H1 (cell line): Measurements from ENCODE around the gene HRCT1. TPM values are rescaled to one million over a fixed set of nuclear protein-coding genes. Genes with fewer than 3 reads are reported as not detected.
A peak's percentile ranks its signal among the peaks of the same experiment; 100 is the strongest.

Experiments
- CTCF ChIA-PET: fragments of 300-600 bp; sonication (Branson Sonifier 250); formaldehyde crosslinking; loops from one replicate; lab custom pipeline; 2021; ENCODE audit not compliant: partially characterized antibody; lab: Charles Lee
- POLR2A ChIA-PET: fragments of 300-600 bp; sonication (Branson Sonifier 250); formaldehyde crosslinking; loops from one replicate; lab custom pipeline; 2021; ENCODE audit warnings: inconsistent platforms; ENCODE audit not compliant: partially characterized antibody; lab: Charles Lee
- DNase-seq, 2 experiments: peaks; one replicate each; pipeline versions ENCODE4 v3.0.0 to v3.0.0-alpha.2; 2010 to 2022; ENCODE audit warnings: low spot score in 2 of 2, low read depth in 1 of 2, mixed read lengths in 1 of 2
- FAIRE-seq: peaks from 2 replicates; lab custom pipeline; 2011; peaks lifted over from hg19 to GRCh38; lab: Jason Lieb, UNC
- H2AFZ ChIP-seq: 2 replicates; pipeline ENCODE4 v1.8.1; 2012; ENCODE audit warnings: low read length, inconsistent platforms
- H2AK5ac ChIP-seq: 2 replicates; pipeline ENCODE4 v1.6.1; 2013; ENCODE audit warnings: low read depth, low read length
- H2BK120ac ChIP-seq: replicated peaks from 2 replicates; pipeline ENCODE3; 2013; ENCODE audit warnings: low read depth, low read length, inconsistent platforms
- H2BK12ac ChIP-seq: 2 replicates; pipeline ENCODE4 v1.6.1; 2013; ENCODE audit warnings: low read depth, low read length
- H2BK15ac ChIP-seq: 2 replicates; pipeline ENCODE4 v1.6.1; 2013; ENCODE audit warnings: low read length
- H2BK20ac ChIP-seq: 2 replicates; pipeline ENCODE4 v1.6.1; 2013; ENCODE audit warnings: low read length
- H2BK5ac ChIP-seq: 2 replicates; pipeline ENCODE4 v1.6.1; 2013; ENCODE audit warnings: low read depth, low read length
- H3K14ac ChIP-seq: 2 replicates; pipeline ENCODE4 v1.6.1; 2013; ENCODE audit warnings: inconsistent platforms; ENCODE audit not compliant: insufficient read length
- H3K18ac ChIP-seq: 2 replicates; pipeline ENCODE4 v1.6.1; 2013; ENCODE audit warnings: low read length; ENCODE audit errors: extremely low read depth
- H3K23ac ChIP-seq: 2 replicates; pipeline ENCODE4 v1.6.1; 2013; ENCODE audit warnings: inconsistent platforms; ENCODE audit not compliant: insufficient read length
- H3K23me2 ChIP-seq: 2 replicates; pipeline ENCODE4 v1.6.1; 2013; ENCODE audit warnings: low read depth, low read length
- H3K27ac ChIP-seq: 2 replicates; pipeline ENCODE4 v1.6.1; 2011; ENCODE audit warnings: low read depth, low read length, inconsistent platforms
- H3K27me3 ChIP-seq, 4 experiments: replicated peaks in 1 of 4; 1 replicate in 1 of 4; 2 replicates in 3 of 4; pipeline versions ENCODE4 v1.6.1 to v1.8.1; 2011 to 2013; ENCODE audit warnings: low read length in 3 of 4, mild to moderate bottlenecking in 3 of 4, inconsistent platforms in 2 of 4, mixed read lengths in 2 of 4, moderate library complexity in 1 of 4; ENCODE audit not compliant: control insufficient read depth in 3 of 4, insufficient read depth in 3 of 4; ENCODE audit errors: extremely low read depth in 1 of 4
- H3K36me3 ChIP-seq, 4 experiments: 2 replicates each; pipeline versions ENCODE4 v1.6.1 to v1.8.1; 2011 to 2013; ENCODE audit warnings: mild to moderate bottlenecking in 4 of 4, low read length in 3 of 4, moderate library complexity in 2 of 4, control low read depth in 1 of 4, inconsistent platforms in 1 of 4; ENCODE audit not compliant: insufficient read depth in 4 of 4, control insufficient read depth in 2 of 4
- H3K4ac ChIP-seq: replicated peaks from 2 replicates; pipeline ENCODE3; 2013; ENCODE audit warnings: low read length, low read depth, mixed read lengths, inconsistent platforms; ENCODE audit not compliant: insufficient read length
- H3K4me1 ChIP-seq, 4 experiments: replicated peaks in 1 of 4; 1 replicate in 1 of 4; 2 replicates in 3 of 4; pipeline versions ENCODE4 v1.6.1 to v1.8.1; 2011 to 2013; ENCODE audit warnings: low read length in 3 of 4, inconsistent platforms in 2 of 4, mixed read lengths in 1 of 4; ENCODE audit not compliant: insufficient read depth in 4 of 4, control insufficient read depth in 3 of 4
- H3K4me2 ChIP-seq, 2 experiments: 2 replicates each; pipeline versions ENCODE4 v1.6.1 to v1.8.1; 2011 to 2013; ENCODE audit warnings: low read depth in 2 of 2, low read length in 2 of 2, control low read depth in 1 of 2, inconsistent platforms in 1 of 2, mild to moderate bottlenecking in 1 of 2; ENCODE audit not compliant: insufficient read depth in 1 of 2
- H3K4me3 ChIP-seq, 4 experiments: fragments of 200-600, 300-600 bp in 1 of 4; sonication (generic), shearing (Covaris generic), sonication (Bioruptor Twin) in 1 of 4; 2 replicates each; pipeline versions ENCODE4 v1.5.1 to v1.8.1; 2011 to 2016; ENCODE audit warnings: low read length in 4 of 4, low read depth in 3 of 4, control low read depth in 2 of 4, inconsistent platforms in 2 of 4, mild to moderate bottlenecking in 2 of 4, mixed read lengths in 1 of 4, moderate library complexity in 1 of 4; ENCODE audit not compliant: insufficient read depth in 2 of 4; ENCODE audit errors: extremely low read depth in 1 of 4
- H3K56ac ChIP-seq: replicated peaks from 2 replicates; pipeline ENCODE3; 2013; ENCODE audit warnings: low read depth, mild to moderate bottlenecking, mixed read lengths, low read length, inconsistent platforms; ENCODE audit not compliant: insufficient read length
- H3K79me1 ChIP-seq: 2 replicates; pipeline ENCODE4 v1.6.1; 2013; ENCODE audit warnings: low read depth, low read length, control low read depth
- H3K79me2 ChIP-seq, 2 experiments: 2 replicates each; pipeline versions ENCODE4 v1.6.1 to v1.8.1; 2012 to 2013; ENCODE audit warnings: low read length in 2 of 2, mild to moderate bottlenecking in 2 of 2, inconsistent platforms in 1 of 2; ENCODE audit not compliant: insufficient read depth in 2 of 2, control insufficient read depth in 1 of 2
- H3K9ac ChIP-seq, 4 experiments: replicated peaks in 1 of 4; 1 replicate in 1 of 4; 2 replicates in 3 of 4; pipeline versions ENCODE4 v1.6.1 to v1.8.1; 2011 to 2013; ENCODE audit warnings: low read depth in 3 of 4, low read length in 3 of 4, control low read depth in 2 of 4, mild to moderate bottlenecking in 2 of 4, moderate library complexity in 2 of 4, inconsistent platforms in 1 of 4; ENCODE audit errors: extremely low read depth in 1 of 4
- H3K9me3 ChIP-seq, 2 experiments: 2 replicates each; pipeline versions ENCODE4 v1.6.1 to v1.8.1; 2012 to 2013; ENCODE audit warnings: mild to moderate bottlenecking in 2 of 2, moderate library complexity in 2 of 2, control low read depth in 1 of 2, inconsistent platforms in 1 of 2, low read depth in 1 of 2, low read length in 1 of 2, mixed read lengths in 1 of 2; ENCODE audit not compliant: insufficient read depth in 2 of 2
- H4K20me1 ChIP-seq, 2 experiments: replicated peaks in 1 of 2; 2 replicates each; pipeline versions ENCODE3 to v1.8.1; 2011 to 2013; ENCODE audit warnings: inconsistent platforms in 2 of 2, low read length in 2 of 2, mild to moderate bottlenecking in 1 of 2; ENCODE audit not compliant: insufficient read depth in 2 of 2, control insufficient read depth in 1 of 2
- H4K5ac ChIP-seq: 2 replicates; pipeline ENCODE4 v1.6.1; 2013; ENCODE audit warnings: low read length, low read depth, mixed read lengths, inconsistent platforms; ENCODE audit not compliant: insufficient read length
- H4K8ac ChIP-seq: 2 replicates; pipeline ENCODE4 v1.8.0; 2013; ENCODE audit warnings: mild to moderate bottlenecking, moderate library complexity, low read length, inconsistent platforms; ENCODE audit not compliant: insufficient read depth; ENCODE audit errors: extremely low read depth
- H4K91ac ChIP-seq: replicated peaks from 2 replicates; pipeline ENCODE3; 2013; ENCODE audit warnings: low read length, mixed read lengths, inconsistent platforms; ENCODE audit not compliant: insufficient read length
- KDM1A ChIP-seq: fragments of 200-600, 300-600 bp; sonication (generic); IDR thresholded peaks from 2 replicates; pipeline ENCODE4 v1.7.1; 2016; ENCODE audit warnings: mild to moderate bottlenecking, low read length, borderline replicate concordance
- KDM4A ChIP-seq: IDR thresholded peaks from one replicate; pipeline ENCODE4 v1.7.1; 2012; ENCODE audit warnings: low read depth, mild to moderate bottlenecking, moderate library complexity, low read length, inconsistent platforms; ENCODE audit not compliant: severe bottlenecking
- RAD21 ChIP-seq, 2 experiments: IDR thresholded peaks in 1 of 2; conservative IDR thresholded peaks in 1 of 2; 2 replicates each; pipeline ENCODE4 v1.6.1; 2011; ENCODE audit warnings: low read depth in 2 of 2, low read length in 2 of 2, improper control_type of control experiment in 1 of 2, inconsistent platforms in 1 of 2, mild to moderate bottlenecking in 1 of 2, moderate library complexity in 1 of 2
- YY1 ChIP-seq: IDR thresholded peaks from 2 replicates; pipeline ENCODE4 v1.6.1; 2011; ENCODE audit warnings: low read depth, mild to moderate bottlenecking, low read length
- WGBS, 2 experiments: shearing (Covaris generic) in 1 of 2; methylation state at CpG; one replicate each; pipeline versions ENCODE4 v1.1.6 to v1.1.7; 2013 to 2015; ENCODE audit warnings: low lambda C conversion rate in 2 of 2, mixed read lengths in 2 of 2, inconsistent platforms in 1 of 2, low coverage in 1 of 2, missing lambda C conversion rate in 1 of 2; ENCODE audit not compliant: insufficient replicate concordance in 2 of 2, insufficient coverage in 1 of 2, insufficient read length in 1 of 2; ENCODE audit errors: extremely low coverage in 1 of 2, missing lambda C conversion rate in 1 of 2; 5-methylcytosine and 5-hydroxymethylcytosine counted together
- polyA plus RNA-seq, 7 experiments: library from polyadenylated mRNA; depleted of rRNA in 3 of 7; stranded (reverse) in 5 of 7; unstranded in 2 of 7; fragments of >200 nt in 5 of 7; fragments of 200-250 nt in 2 of 7; gene quantifications; 1 replicate in 5 of 7; 2 replicates in 1 of 7; 4 replicates in 1 of 7; pipeline versions ENCODE4 v1.2.1 to v1.2.3, GENCODE V29; 2011 to 2013; ENCODE audit warnings: missing spikeins in 2 of 7, mixed read lengths in 2 of 7
- total RNA-seq: library from RNA; stranded (reverse); fragmentation: NEBNext Ultra II Directional; extraction: Animal tissue kit (Norgen Biotek cat#: 25700); gene quantifications from 2 replicates; pipeline ENCODE4 v1.2.1, GENCODE V29; 2021
- TF ChIP-seq, protein P1 (sequence below), 3 experiments: IDR thresholded peaks; 1 replicate in 2 of 3; 2 replicates in 1 of 3; pipeline versions ENCODE4 v1.5.1 to v1.6.1; 2011; ENCODE audit warnings: low read length in 3 of 3, mild to moderate bottlenecking in 3 of 3, inconsistent platforms in 2 of 3, low read depth in 1 of 3, moderate library complexity in 1 of 3; ENCODE audit not compliant: insufficient read depth in 1 of 3; ENCODE audit errors: control extremely low read depth in 1 of 3

The HRCT1 gene
- total and polyA plus RNA-seq, 2 of the 8 experiments (the other 6 are each of a cell fraction or from before 2014, with no cell fraction given), result not detected

GRCh38 chr9:35882263-35882848 is 23.6 kb upstream of the HRCT1 start:
- CTCF ChIA-PET, result interaction anchor here (0.8 to 6.5 kb wide), 28 partner anchors 10 to 222 kb away, joined by 3 to 78 read pairs (median 6); partner anchors contain the start of genes FAM221B, HINT2, NPR2 and OR13J1
- Histone ChIP-seq H3K27ac (no peak overlapping the region), H3K4ac (no peak overlapping the region), H3K18ac (no peak overlapping the region), H3K4me1 (no peaks in the 10 kb centered on the region; a peak in 2 of 7 replicates), H3K4me2 (no peak overlapping the region), H3K79me2 (no peaks in the 10 kb centered on the region), H3K56ac (no peak overlapping the region), H3K14ac (no peak overlapping the region), H2AFZ (no peak overlapping the region), H2BK120ac (no peak overlapping the region), H3K27me3 (no peaks in the 10 kb centered on the region), H2BK20ac (no peak overlapping the region), H3K79me1 (no peaks in the 10 kb centered on the region), H3K36me3 (no peaks in the 10 kb centered on the region), H3K23me2 (no peaks in the 10 kb centered on the region), H3K9me3 (no peaks in the 10 kb centered on the region), H2BK15ac (no peak overlapping the region), H3K9ac (no peak overlapping the region), H2BK12ac (no peak overlapping the region), H4K20me1 (no peaks in the 10 kb centered on the region), H2BK5ac (no peak overlapping the region), H4K5ac (no peak overlapping the region), H2AK5ac (no peak overlapping the region), H3K4me3 (no peak overlapping the region), H4K91ac (no peak overlapping the region), H3K23ac (no peak overlapping the region), H4K8ac (no peak overlapping the region)
- POLR2A ChIA-PET, result interaction anchor here (0.9 to 1.4 kb wide), 3 partner anchors 53 to 92 kb away, joined by 3 to 4 read pairs (median 3); partner anchors contain the start of gene TMEM8B
- peak; percentile 46 to 91 for DNase-seq
- WGBS, 2 experiments, result 14% methylated on average over 4 of the region's 4 CpGs; no CpG with 5 or more reads in 1 of the 2 experiments
- FAIRE-seq, result peak; percentile 90
- no peak for TF ChIP-seq KDM1A
- TF ChIP-seq RAD21 (IDR thresholded peaks at IDR 0.05 in 1 of 2, conservative IDR thresholded peaks at IDR 0.05 in 1 of 2; ENCODE audit: low read depth in 2 of 2, low read length in 2 of 2), result peak; percentile 83 to 91
- TF ChIP-seq YY1, result 0 out of 2 replicates have a peak, but pooled peaks have one; percentile 32
- TF ChIP-seq KDM4A, result no peak
- TF ChIP-seq, protein P1, sequence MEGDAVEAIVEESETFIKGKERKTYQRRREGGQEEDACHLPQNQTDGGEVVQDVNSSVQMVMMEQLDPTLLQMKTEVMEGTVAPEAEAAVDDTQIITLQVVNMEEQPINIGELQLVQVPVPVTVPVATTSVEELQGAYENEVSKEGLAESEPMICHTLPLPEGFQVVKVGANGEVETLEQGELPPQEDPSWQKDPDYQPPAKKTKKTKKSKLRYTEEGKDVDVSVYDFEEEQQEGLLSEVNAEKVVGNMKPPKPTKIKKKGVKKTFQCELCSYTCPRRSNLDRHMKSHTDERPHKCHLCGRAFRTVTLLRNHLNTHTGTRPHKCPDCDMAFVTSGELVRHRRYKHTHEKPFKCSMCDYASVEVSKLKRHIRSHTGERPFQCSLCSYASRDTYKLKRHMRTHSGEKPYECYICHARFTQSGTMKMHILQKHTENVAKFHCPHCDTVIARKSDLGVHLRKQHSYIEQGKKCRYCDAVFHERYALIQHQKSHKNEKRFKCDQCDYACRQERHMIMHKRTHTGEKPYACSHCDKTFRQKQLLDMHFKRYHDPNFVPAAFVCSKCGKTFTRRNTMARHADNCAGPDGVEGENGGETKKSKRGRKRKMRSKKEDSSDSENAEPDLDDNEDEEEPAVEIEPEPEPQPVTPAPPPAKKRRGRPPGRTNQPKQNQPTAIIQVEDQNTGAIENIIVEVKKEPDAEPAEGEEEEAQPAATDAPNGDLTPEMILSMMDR (IDR thresholded peaks at IDR 0.05; ENCODE audit: control extremely low read depth in 1 of 3, insufficient read depth in 1 of 3, low read depth in 1 of 3, low read length in 3 of 3), result peak; percentile 92 to 96 (median 95)
